SU-DHL-6 (cell line): ENCODE data around the gene NFIA.

Experiments
- H2AFZ ChIP-seq: fragments of 200-600 bp; sonication (generic); 2 replicates; pipeline ENCODE4 v1.6.1; 2014; ENCODE audit warnings: low read depth, mild to moderate bottlenecking, moderate library complexity, mixed read lengths, antibody characterized with exemption, low read length; ENCODE audit not compliant: severe bottlenecking
- H3F3A ChIP-seq: fragments of 200-600 bp; shearing (Covaris generic); 2 replicates; pipeline ENCODE4 v1.6.0; 2016; ENCODE audit warnings: antibody characterized with exemption, mild to moderate bottlenecking; ENCODE audit not compliant: insufficient read depth
- H3K27ac ChIP-seq: fragments of 200-600 bp; sonication (generic); 2 replicates; pipeline ENCODE4 v1.5.1; 2016; ENCODE audit warnings: low read depth, mild to moderate bottlenecking, low read length, moderate library complexity, mixed read lengths
- H3K27me3 ChIP-seq: fragments of 200-600 bp; sonication (generic), shearing (Covaris generic); 2 replicates; pipeline ENCODE4 v1.6.0; 2014; ENCODE audit warnings: mild to moderate bottlenecking, low read length
- H3K36me3 ChIP-seq: fragments of 200-600 bp; sonication (generic); 2 replicates; pipeline ENCODE4 v1.6.1; 2014; ENCODE audit warnings: mild to moderate bottlenecking, low read length, mixed read lengths
- H3K4me2 ChIP-seq: fragments of 300-600, 200-600 bp; shearing (Covaris generic), sonication (generic); 2 replicates; pipeline ENCODE4 v1.6.0; 2014; ENCODE audit warnings: low read length, low read depth, mild to moderate bottlenecking; ENCODE audit not compliant: poor library complexity, severe bottlenecking
- H3K4me3 ChIP-seq: fragments of 200-600 bp; sonication (generic); 2 replicates; pipeline ENCODE4 v1.5.1; 2014; ENCODE audit warnings: antibody characterized with exemption, low read length, mild to moderate bottlenecking, mixed read lengths; ENCODE audit not compliant: insufficient read depth, poor library complexity, severe bottlenecking
- H3K79me2 ChIP-seq: fragments of 200-600 bp; sonication (generic); 2 replicates; pipeline ENCODE4 v1.6.1; 2014; ENCODE audit warnings: mild to moderate bottlenecking, low read length, moderate library complexity; ENCODE audit not compliant: insufficient read depth
- H3K9ac ChIP-seq: fragments of 200-600 bp; sonication (generic); 2 replicates; pipeline ENCODE4 v1.7.0; 2014; ENCODE audit warnings: mild to moderate bottlenecking, low read length
- H3K9me2 ChIP-seq: fragments of 200-600 bp; sonication (generic); replicated peaks from 2 replicates; pipeline ENCODE4 v1.6.1; 2014; ENCODE audit warnings: low read length; ENCODE audit not compliant: insufficient read depth
- H3K9me3 ChIP-seq: fragments of 200-600 bp; sonication (generic); 2 replicates; pipeline ENCODE4 v1.6.1; 2014; ENCODE audit warnings: low read length, mixed read lengths; ENCODE audit not compliant: insufficient read depth
- H4K20me1 ChIP-seq: fragments of 200-600 bp; sonication (generic); 2 replicates; pipeline ENCODE4 v1.6.1; 2014; ENCODE audit warnings: low read depth, mild to moderate bottlenecking, antibody characterized with exemption, low read length, moderate library complexity, mixed read lengths
- EZH2phosphoT487 ChIP-seq: fragments of 200-600 bp; sonication (generic), shearing (Covaris generic); conservative IDR thresholded peaks from 2 replicates; pipeline ENCODE4 v1.6.1; 2018; ENCODE audit warnings: mild to moderate bottlenecking, antibody characterized with exemption, low read length, moderate library complexity, mixed read lengths
- TF ChIP-seq, protein P1 (sequence below): fragments of 200-600 bp; sonication (generic); IDR thresholded peaks from one replicate; pipeline ENCODE4 v1.5.1; 2017; ENCODE audit warnings: antibody characterized with exemption, mild to moderate bottlenecking, low read length, moderate library complexity; ENCODE audit not compliant: insufficient read depth, poor library complexity, severe bottlenecking

NFIA gene

DNA sequence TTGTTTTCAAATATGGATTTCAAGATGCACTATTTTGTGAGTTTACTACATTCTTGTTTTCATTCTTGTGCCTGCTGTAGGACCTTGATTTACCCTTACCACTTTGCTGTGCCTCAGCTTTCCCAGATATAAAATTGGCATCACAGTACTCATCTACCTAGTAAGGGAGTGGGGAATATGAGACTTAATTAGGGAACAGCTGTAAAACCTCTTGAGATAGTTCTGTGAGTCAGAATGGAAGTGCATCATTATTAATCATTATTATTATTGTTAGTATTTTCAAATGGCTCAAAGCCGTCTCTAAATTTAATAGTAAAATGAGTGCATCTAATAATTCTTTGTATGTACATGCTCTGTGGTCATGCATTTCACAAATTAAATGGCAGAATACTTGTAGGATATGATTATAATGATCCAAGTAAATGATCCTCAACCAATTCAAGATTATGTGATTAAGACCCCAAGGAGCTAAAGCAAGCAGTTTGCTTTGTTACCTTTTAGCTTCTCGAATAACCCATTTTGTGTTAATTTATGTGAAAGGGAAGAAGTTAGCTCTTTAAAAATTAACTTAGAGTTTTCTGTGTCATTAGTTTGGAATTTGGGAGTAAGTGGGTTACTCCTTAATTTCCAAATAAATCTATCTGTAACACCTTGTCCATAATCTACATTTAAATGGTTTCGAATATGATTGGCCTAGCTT lies 155.4 kb downstream of the NFIA start:
- H3K9me2 ChIP-seq: no peaks in the 10 kb centered on the region
- no peak overlapping the region for H3K4me2 ChIP-seq
- no peaks in the 10 kb centered on the region for H3F3A ChIP-seq
- no peak overlapping the region for H2AFZ ChIP-seq
- no peaks in the 10 kb centered on the region for H3K36me3 ChIP-seq
- no peaks in the 10 kb centered on the region for H3K27me3 ChIP-seq
- H3K9ac ChIP-seq: no peak overlapping the region
- H3K4me3 ChIP-seq: no peak overlapping the region
- TF ChIP-seq, protein P1, sequence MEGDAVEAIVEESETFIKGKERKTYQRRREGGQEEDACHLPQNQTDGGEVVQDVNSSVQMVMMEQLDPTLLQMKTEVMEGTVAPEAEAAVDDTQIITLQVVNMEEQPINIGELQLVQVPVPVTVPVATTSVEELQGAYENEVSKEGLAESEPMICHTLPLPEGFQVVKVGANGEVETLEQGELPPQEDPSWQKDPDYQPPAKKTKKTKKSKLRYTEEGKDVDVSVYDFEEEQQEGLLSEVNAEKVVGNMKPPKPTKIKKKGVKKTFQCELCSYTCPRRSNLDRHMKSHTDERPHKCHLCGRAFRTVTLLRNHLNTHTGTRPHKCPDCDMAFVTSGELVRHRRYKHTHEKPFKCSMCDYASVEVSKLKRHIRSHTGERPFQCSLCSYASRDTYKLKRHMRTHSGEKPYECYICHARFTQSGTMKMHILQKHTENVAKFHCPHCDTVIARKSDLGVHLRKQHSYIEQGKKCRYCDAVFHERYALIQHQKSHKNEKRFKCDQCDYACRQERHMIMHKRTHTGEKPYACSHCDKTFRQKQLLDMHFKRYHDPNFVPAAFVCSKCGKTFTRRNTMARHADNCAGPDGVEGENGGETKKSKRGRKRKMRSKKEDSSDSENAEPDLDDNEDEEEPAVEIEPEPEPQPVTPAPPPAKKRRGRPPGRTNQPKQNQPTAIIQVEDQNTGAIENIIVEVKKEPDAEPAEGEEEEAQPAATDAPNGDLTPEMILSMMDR: no peak
- TF ChIP-seq EZH2phosphoT487: no peak
- H3K79me2 ChIP-seq: no peaks in the 10 kb centered on the region
- no peaks in the 10 kb centered on the region for H3K9me3 ChIP-seq
- H4K20me1 ChIP-seq: no peaks in the 10 kb centered on the region
- H3K27ac ChIP-seq: no peak overlapping the region

DNA sequence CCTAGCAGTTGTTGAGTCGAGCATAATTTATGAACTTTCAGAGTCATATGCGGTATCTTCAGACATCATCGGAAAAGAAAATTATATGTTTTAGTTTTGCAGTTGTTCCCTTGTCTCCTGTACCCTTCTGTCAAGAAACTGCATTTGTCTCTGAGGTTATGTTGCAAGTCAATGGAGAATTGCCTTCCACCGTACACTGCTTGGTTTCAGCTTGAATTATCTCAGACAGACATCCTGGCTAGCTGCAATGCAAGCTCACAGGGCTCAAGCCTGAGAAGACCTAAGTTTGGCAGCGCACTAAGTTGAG lies 156.0 kb downstream of the NFIA start:
- no peaks in the 10 kb centered on the region for H4K20me1 ChIP-seq
- no peak overlapping the region for H3K4me3 ChIP-seq
- H3K27me3 ChIP-seq: no peaks in the 10 kb centered on the region
- H3K9me2 ChIP-seq: no peaks in the 10 kb centered on the region
- no peak overlapping the region for H3K4me2 ChIP-seq
- no peak for TF ChIP-seq EZH2phosphoT487
- TF ChIP-seq, protein P1: no peak
- H3K9me3 ChIP-seq: no peaks in the 10 kb centered on the region
- H3K36me3 ChIP-seq: no peaks in the 10 kb centered on the region
- no peaks in the 10 kb centered on the region for H3F3A ChIP-seq
- H3K79me2 ChIP-seq: no peaks in the 10 kb centered on the region
- H3K9ac ChIP-seq: no peak overlapping the region
- no peak overlapping the region for H2AFZ ChIP-seq
- H3K27ac ChIP-seq: no peak overlapping the region

DNA sequence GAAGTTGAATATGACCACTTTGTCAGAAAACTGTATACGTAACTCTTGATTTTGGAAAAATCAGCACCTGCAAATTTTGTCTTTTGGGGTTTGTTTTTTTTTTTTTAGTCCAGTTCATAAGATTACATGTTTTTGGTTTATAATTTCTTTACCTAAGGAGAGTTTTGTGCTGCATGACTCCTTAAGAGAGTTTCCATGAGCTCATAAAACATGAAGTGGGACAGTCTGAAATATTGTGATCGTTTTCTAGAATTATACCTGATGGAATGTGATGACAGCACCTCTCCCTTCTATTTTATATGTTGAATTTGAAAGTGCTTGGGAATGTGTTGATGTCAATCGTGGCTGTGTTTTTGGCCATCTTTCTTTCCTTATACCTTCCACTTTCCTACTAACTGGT lies 158.5 kb downstream of the NFIA start:
- H3K4me3 ChIP-seq: no peak overlapping the region
- no peaks in the 10 kb centered on the region for H3K79me2 ChIP-seq
- no peaks in the 10 kb centered on the region for H4K20me1 ChIP-seq
- no peak overlapping the region for H2AFZ ChIP-seq
- no peaks in the 10 kb centered on the region for H3K36me3 ChIP-seq
- TF ChIP-seq, protein P1: no peak
- no peak for TF ChIP-seq EZH2phosphoT487
- H3K9me2 ChIP-seq: no peaks in the 10 kb centered on the region
- H3K27ac ChIP-seq: no peak overlapping the region
- no peak overlapping the region for H3K4me2 ChIP-seq
- H3K9me3 ChIP-seq: no peaks in the 10 kb centered on the region
- no peaks in the 10 kb centered on the region for H3K27me3 ChIP-seq
- H3F3A ChIP-seq: no peaks in the 10 kb centered on the region
- H3K9ac ChIP-seq: no peak overlapping the region
